ENCODE results near the gene CDC42BPA. TPM values are rescaled to one million over a fixed set of nuclear protein-coding genes. Genes with fewer than 3 reads are reported as not detected.
"Not testable (repeated sequence)": the region's sequence is repeated elsewhere in the genome, so short reads cannot be mapped to it uniquely, and the experiment has no call there.

CDC42BPA gene
- total RNA-seq, 2 experiments from 2014 or later, result 1.8 to 2.1 TPM

DNA sequence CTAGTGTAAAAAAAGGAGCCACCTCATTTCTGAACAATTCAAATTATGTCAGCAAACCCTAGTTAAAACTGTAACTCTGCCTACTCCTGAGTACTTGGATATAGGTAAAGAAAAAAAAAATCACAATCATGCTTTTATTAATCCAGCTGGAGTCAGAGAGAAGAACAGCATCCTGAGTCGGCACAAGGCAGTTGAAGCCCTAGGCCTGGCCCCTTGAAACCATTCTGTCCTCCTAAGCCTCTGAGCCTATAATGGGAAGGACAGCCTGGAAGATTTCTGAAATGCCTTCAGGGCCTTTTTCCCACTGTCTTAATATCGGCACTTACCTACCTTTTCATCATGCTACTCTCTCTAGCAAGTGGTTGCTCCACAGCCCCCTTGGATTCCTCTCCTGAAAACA is 32.5 kb downstream of the CDC42BPA start:
- intact Hi-C loops (cut with micrococcal nuclease), result no loop called here
- Mint-ChIP-seq H3K4me3 (no peak overlapping the region), H3K36me3 (ENCODE audit: low read depth) (no peaks in the 10 kb centered on the region), H3K27ac (no peak overlapping the region), H3K9me3 (peaks cover 16% of the 10 kb centered on the region), H3K27me3 (peaks cover 4% of the 10 kb centered on the region), H3K4me1 (ENCODE audit: low read depth) (no peaks in the 10 kb centered on the region)
- DNase-seq, result no peak
- ATAC-seq, result no peak
- CTCF ChIA-PET, result no interaction called here
- POLR2A ChIA-PET, result interaction anchor here (0.6 kb wide), 1 partner anchor 52 kb away, joined by 3 read pairs; no protein-coding TSS in a partner anchor
- no peak for TF ChIP-seq CTCF (IDR thresholded peaks at IDR 0.05)

DNA sequence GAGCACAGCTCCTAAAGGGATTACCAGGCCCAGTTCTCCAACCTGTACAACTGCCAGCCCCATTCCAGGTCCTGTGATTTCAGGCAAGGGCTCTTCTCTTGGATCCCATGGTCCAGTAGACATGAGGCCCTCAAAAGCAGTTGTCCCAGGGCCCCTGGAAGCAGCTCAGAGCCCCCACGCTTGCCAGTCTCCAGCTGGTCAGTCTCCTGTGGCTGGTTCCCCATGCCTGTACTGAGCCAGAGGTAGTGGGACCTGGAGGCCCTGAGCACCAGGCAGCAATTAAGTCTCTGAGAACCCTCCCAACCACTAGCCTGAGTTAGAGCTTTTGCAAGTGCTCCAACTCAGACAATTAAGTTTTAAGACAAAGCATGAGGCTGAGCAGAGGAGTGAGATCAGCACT is 36.9 kb downstream of the CDC42BPA start:
- Mint-ChIP-seq H3K36me3 (ENCODE audit: low read depth) (no peaks in the 10 kb centered on the region), H3K27me3 (no peaks in the 10 kb centered on the region), H3K4me3 (no peak overlapping the region), H3K9me3 (peaks cover 15% of the 10 kb centered on the region), H3K27ac (no peak overlapping the region), H3K4me1 (ENCODE audit: low read depth) (no peaks in the 10 kb centered on the region)
- DNase-seq (no peak), ATAC-seq (no peak)
- ChIA-PET POLR2A (no interaction called here), CTCF (no interaction called here)
- intact Hi-C loops (cut with micrococcal nuclease), result no loop called here
- TF ChIP-seq CTCF (IDR thresholded peaks at IDR 0.05), result no peak

- no peak for DNase-seq
- ChIA-PET POLR2A (interaction anchor here (0.6 kb wide), 1 partner anchor 35 kb away, joined by 3 read pairs; no protein-coding TSS in a partner anchor), CTCF (no interaction called here)
- H3K4me3 Mint-ChIP-seq, result no peak overlapping the region
- TF ChIP-seq CTCF (IDR thresholded peaks at IDR 0.05), result no peak
- intact Hi-C loops (cut with micrococcal nuclease), result no loop called here
- no peaks in the 10 kb centered on the region for H3K4me1 Mint-ChIP-seq (ENCODE audit: low read depth)
- H3K36me3 Mint-ChIP-seq (ENCODE audit: low read depth), result no peaks in the 10 kb centered on the region
- H3K27ac Mint-ChIP-seq, result no peak overlapping the region
- H3K9me3 Mint-ChIP-seq, result peaks cover 10% of the 10 kb centered on the region
- H3K27me3 Mint-ChIP-seq, result no peaks in the 10 kb centered on the region
- ATAC-seq, result no peak
Measured at GRCh38 chr1:227280836-227281235, 37.5 kb downstream of the CDC42BPA start.

DNA sequence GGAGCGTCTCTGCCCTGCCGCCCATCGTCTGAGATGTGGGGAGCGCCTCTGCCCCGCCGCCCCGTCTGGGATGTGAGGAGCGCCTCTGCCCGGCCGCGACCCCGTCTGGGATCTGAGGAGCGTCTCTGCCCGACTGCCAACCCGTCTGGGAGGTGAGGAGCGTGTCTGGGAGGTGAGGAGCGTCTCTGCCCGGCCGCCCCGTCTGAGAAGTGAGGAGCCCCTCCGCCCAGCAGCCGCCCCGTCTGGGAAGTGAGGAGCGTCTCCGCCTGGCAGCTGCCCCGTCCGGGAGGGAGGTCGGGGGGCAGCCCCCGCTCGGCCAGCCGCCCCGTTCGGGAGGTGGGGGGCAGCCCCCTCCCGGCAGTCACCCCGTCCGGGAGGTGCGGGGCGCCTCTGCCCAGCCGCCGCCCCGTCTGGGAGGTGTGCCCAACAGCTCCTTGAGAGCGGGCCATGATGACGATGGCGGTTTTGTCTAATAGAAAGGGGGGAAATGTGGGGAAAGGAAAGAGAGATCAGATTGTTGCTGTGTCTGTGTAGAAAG is 42.1 kb downstream of the CDC42BPA start:
- DNase-seq; H3K27me3 Mint-ChIP-seq; H3K4me1 Mint-ChIP-seq (ENCODE audit: low read depth); H3K9me3 Mint-ChIP-seq; CTCF ChIA-PET; intact Hi-C loops (cut with micrococcal nuclease); H3K27ac Mint-ChIP-seq; POLR2A ChIA-PET; H3K4me3 Mint-ChIP-seq; H3K36me3 Mint-ChIP-seq (ENCODE audit: low read depth); ATAC-seq: not testable (repeated sequence)

- Mint-ChIP-seq H3K9me3 (peaks cover 3% of the 10 kb centered on the region), H3K4me3 (no peak overlapping the region), H3K27me3 (peaks cover 7% of the 10 kb centered on the region), H3K4me1 (ENCODE audit: low read depth) (no peaks in the 10 kb centered on the region), H3K36me3 (ENCODE audit: low read depth) (no peaks in the 10 kb centered on the region), H3K27ac (no peak overlapping the region)
- ATAC-seq (no peak), DNase-seq (peak; percentile 4)
- TF ChIP-seq CTCF (IDR thresholded peaks at IDR 0.05), result no peak
- intact Hi-C loops (cut with micrococcal nuclease), result no loop called here
- ChIA-PET POLR2A (no interaction called here), CTCF (no interaction called here)
Measured at GRCh38 chr1:227273557-227273956, 44.7 kb downstream of the CDC42BPA start.

DNA sequence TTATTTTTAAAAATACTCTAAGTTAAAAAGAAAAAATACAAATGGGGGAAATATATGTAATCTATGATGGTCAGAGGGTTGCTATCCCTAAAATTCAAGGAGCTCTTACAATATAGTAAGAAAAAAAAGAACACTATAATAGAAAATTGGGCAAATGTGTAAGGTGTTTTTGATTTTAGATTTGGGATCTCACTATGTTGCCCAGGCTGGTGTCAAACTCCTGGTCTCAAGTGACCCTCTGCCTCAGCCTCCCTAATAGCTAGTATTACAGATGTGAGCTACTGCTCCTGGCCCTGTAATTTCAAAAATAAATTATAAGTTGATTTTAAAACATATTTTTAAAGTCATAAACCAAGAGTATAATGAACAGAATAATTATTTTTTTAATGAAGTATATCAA is 45.9 kb downstream of the CDC42BPA start:
- Mint-ChIP-seq H3K27me3 (peaks cover 10% of the 10 kb centered on the region), H3K27ac (no peak overlapping the region), H3K4me1 (ENCODE audit: low read depth) (no peaks in the 10 kb centered on the region), H3K9me3 (peaks cover 3% of the 10 kb centered on the region), H3K4me3 (no peak overlapping the region), H3K36me3 (ENCODE audit: low read depth) (no peaks in the 10 kb centered on the region)
- ChIA-PET CTCF (no interaction called here), POLR2A (interaction anchor here (0.6 kb wide), 1 partner anchor 913 kb away, joined by 3 read pairs; no protein-coding TSS in a partner anchor)
- DNase-seq (no peak), ATAC-seq (no peak)
- intact Hi-C loops (cut with micrococcal nuclease), result no loop called here
- no peak for TF ChIP-seq CTCF (IDR thresholded peaks at IDR 0.05)

All from activated CD8-positive, alpha-beta T cell treated with anti-CD3 and anti-CD28 coated beads for 36 hours (primary cell).